ENCODE data around the gene S100A4.
"Not testable (repeated sequence)": the region's sequence is repeated elsewhere in the genome, so short reads cannot be mapped to it uniquely, and the experiment has no call there.

The S100A4 gene

DNA sequence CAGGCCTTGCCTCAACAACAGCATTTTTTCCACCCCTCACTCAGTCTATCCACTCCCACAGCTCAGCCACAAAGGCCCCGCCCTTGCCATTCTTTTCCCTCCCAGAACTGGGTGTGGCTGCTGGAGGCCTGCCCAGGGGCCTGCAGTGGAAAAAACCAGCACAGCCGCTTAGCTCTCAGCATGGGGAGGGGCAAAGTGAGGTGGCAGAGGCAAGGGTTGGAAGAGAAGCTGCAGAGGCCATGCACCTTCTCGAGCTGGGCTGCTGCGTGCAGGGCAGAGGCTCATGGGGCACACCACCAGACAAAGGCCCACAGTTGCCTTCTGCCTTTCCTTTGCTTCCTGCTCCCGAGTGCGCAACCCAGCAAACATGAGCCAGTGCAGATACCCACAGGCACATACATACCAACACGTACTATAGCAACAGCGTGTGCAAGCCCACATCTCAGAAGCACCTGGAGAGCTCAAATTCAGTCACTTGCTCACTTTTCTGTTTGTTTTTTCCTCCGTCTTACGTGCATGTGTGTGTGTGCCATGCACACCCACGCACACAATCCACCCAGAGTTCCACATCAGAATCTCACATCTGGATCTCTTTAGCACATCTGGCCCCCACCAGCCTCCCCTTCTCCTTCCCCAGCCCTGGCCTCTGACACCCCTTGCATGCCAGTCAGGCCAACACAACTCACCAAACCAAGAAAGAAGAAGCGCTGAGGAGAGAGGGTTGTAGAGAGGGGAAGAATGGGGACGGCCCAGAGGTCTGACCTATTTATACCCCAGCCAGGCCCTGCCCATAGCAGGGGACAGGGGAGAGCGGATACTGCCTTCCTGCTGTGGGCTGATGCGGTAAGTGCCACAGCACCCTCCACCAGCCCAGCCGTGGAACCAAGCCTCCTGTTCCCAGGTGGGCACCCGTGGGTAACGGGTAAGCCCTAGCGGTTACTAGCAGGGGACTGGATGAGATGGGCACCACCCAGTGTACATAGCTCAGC lies at the start of gene S100A4:
S100A4 (minus strand) TSS at position 740 of the 989 bp plus-strand sequence. CDS start 1,012 bp downstream, outside the sequence.
- DNase-seq (ENCODE audit: low read depth), result peak; percentile 80

DNA sequence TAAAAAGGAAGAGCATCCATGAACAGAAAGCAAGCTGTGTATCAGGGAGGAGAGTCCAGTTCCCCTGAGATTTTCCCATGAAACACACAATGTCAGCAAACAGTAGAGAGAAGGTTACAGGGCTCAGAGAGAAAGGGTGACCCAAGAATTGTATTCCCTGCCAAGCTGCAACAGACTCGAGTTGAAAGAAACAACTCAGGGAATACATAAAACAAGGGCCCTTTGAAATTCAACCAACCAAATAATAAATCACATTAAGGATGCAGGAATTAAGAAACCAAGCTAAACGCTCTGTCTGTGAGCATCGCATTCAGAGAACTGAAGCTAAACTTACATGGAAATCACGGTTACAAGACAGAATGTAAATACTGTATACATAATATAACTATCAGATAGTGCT lies 47.1 kb upstream of the S100A4 start:
- DNase-seq (ENCODE audit: low read depth), result no peak

DNA sequence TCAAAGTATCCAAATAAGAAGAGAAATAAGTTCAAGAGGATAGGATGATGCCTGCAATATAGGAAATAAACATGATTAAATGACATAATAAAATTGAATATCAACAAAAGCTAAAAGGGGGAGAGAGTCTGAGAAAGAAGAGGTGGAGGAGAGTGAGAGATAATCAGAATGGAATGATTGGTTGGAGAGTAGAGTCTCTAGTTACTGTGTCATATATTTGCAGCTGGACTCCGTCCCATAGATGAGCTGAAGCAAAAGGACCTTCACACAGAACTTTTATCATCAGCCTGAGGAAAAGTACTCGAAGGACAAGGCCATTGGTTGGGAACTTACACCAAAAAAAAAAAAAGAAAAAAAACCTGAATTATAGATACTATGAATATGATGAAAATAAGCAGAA lies 42.9 kb upstream of the S100A4 start:
- DNase-seq (ENCODE audit: low read depth), result no peak

- not testable (repeated sequence) for DNase-seq (ENCODE audit: low read depth)
Measured at GRCh38 chr1:153588033-153588432, 42.4 kb upstream of the S100A4 start.

DNA sequence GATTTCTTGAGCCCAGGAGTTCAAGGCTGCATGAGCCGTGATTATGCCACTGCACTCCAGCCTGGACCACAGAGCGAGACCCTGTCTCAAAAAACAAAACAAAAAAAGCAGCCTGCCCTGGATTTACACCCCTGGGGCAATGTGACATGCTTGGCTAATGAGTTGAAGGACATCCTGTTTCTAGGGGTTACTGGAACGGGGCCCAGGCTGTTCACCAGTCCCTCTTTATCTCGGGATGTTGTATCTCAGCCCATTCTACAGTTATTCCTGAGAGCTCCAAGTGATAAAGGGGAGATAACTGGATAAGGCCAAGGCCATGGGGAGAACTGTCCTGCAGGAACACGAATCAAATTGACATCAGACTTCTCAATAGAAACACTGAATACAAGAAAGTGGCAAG lies 41.7 kb upstream of the S100A4 start:
- no peak for DNase-seq (ENCODE audit: low read depth)

GRCh38 chr1:153586347-153586746 lies 40.7 kb upstream of the S100A4 start:
- DNase-seq (ENCODE audit: low read depth), result no peak

GRCh38 chr1:153585006-153585405 lies 39.4 kb upstream of the S100A4 start:
- DNase-seq (ENCODE audit: low read depth), result no peak

DNA sequence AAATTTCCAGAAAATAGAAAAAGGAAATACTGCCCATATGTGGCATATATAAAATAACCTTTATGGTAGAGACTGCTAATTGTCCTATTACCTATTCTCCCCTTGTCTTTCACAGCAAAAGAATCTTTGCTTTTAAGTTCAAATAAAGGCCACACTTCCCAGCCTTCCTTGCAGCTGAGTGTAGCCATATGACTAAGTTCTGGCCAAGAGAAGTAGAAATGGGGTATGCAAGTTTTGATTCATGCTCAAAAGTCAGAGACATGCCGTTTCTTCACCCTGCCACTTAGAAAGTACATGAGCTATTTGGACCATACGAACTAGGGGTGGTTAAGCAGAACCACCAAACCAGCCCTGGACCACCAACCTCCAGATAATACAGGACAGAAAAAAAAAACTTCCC lies 38.4 kb upstream of the S100A4 start:
- DNase-seq (ENCODE audit: low read depth), result no peak

GRCh38 chr1:153583514-153583913 lies 37.9 kb upstream of the S100A4 start:
- not testable (repeated sequence) for DNase-seq (ENCODE audit: low read depth)

- DNase-seq (ENCODE audit: low read depth), result not testable (repeated sequence)
Measured at GRCh38 chr1:153582836-153583235, 37.2 kb upstream of the S100A4 start.

GRCh38 chr1:153578936-153579335 lies 33.3 kb upstream of the S100A4 start:
- no peak for DNase-seq (ENCODE audit: low read depth)

- no peak for DNase-seq (ENCODE audit: low read depth)
Measured at GRCh38 chr1:153578490-153578889, 32.9 kb upstream of the S100A4 start.

DNA sequence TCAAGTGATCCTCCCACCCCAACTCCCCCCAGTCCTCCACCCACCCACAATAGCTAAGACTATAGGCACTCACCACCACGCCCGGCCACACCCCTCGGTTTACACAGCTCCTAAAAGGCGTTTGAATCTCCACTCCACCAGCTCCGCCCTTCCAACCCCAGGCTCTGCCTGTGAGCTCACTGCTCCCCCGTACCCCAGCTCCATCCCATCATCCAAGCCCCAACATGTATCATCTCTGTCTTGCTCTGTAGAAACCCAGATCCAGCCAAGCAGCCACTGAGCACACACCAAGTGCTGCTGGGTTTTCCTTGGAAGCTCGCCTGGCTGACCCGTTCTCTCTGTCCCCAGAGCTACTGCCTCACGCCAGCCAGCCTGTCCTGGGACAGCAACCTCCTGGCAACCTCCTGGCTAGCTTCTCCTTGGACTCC lies 32.0 kb upstream of the S100A4 start:
- no peak for DNase-seq (ENCODE audit: low read depth)

DNA sequence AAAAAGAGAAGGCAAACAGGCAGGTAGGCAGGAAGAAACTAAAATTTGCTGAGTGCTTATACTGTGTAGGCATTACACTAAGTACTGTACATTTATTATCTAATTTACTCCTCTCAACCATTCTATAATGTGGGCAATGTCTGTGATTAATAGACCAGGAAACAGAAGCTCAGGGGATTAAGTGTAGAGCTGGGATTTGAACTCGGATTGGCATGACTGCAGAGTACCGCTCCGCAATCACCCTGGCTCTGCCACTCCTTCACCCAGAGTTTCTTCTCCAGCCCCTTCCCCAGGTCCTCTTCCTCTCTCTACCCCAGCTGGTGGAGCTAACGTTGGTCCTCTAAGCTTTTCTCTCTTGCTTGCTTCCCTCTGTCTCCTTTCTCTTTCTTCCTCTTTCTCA lies 31.5 kb upstream of the S100A4 start:
- no peak for DNase-seq (ENCODE audit: low read depth)

DNA sequence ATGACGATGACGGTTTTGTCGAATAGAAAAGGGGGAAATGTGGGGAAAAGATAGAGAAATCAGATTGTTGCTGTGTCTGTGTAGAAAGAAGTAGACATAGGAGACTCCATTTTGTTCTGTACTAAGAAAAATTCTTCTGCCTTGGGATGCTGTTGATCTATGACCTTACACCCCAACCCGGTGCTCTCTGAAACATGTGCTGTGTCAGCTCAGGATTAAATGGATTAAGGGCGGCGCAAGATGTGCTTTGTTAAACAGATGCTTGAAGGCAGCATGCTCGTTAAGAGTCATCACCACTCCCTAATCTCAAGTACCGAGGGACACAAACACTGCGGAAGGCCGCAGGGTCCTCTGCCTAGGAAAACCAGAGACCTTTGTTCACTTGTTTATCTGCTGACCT lies 29.9 kb upstream of the S100A4 start:
- DNase-seq (ENCODE audit: low read depth), result not testable (repeated sequence)

DNA sequence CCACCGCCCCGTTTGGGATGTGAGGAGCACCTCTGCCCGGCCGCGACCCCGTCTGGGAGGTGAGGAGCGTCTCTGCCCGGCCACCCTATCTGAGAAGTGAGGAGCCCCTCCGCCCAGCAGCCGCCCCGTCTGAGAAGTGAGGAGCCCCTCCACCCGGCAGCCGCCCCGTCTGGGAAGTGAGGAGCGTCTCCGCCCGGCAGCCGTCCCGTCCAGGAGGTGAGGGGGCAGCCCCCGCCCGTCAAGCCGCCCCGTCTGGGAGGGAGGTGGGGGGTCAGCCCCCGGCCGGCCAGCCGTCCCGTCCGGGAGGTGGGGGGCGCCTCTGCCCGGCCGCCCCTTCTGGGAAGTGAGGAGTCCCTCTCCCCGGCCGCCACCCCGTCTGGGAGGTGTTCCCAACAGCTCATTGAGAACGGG lies 29.5 kb upstream of the S100A4 start:
- DNase-seq (ENCODE audit: low read depth), result not testable (repeated sequence)

DNA sequence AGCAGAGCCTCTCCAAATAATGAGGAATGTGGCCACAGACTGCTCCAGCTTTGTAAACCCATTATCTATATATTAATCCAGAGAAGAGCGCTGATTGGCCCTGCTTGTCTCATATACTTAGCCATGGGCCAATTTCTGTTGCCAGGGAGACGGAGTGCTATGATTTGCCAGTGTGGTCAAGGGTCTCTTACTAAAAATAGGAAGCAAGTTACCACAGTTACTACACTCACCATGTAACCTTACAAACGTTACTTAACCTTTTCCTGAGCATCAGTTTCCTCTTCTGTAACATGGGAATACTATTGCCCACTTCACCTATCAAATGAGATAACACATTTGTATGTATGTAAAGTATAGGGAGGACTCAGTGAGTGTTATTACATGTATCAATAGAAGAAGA lies 27.7 kb upstream of the S100A4 start:
- no peak for DNase-seq (ENCODE audit: low read depth)

- DNase-seq (ENCODE audit: low read depth), result no peak
Measured at GRCh38 chr1:153572569-153573015, 27.0 kb upstream of the S100A4 start.

- DNase-seq (ENCODE audit: low read depth), result no peak
Measured at GRCh38 chr1:153571706-153572105, 26.1 kb upstream of the S100A4 start.

GRCh38 chr1:153570874-153571273 lies 25.3 kb upstream of the S100A4 start:
- DNase-seq (ENCODE audit: low read depth), result no peak

- no peak for DNase-seq (ENCODE audit: low read depth)
Measured at GRCh38 chr1:153569465-153569864, 23.9 kb upstream of the S100A4 start.

DNA sequence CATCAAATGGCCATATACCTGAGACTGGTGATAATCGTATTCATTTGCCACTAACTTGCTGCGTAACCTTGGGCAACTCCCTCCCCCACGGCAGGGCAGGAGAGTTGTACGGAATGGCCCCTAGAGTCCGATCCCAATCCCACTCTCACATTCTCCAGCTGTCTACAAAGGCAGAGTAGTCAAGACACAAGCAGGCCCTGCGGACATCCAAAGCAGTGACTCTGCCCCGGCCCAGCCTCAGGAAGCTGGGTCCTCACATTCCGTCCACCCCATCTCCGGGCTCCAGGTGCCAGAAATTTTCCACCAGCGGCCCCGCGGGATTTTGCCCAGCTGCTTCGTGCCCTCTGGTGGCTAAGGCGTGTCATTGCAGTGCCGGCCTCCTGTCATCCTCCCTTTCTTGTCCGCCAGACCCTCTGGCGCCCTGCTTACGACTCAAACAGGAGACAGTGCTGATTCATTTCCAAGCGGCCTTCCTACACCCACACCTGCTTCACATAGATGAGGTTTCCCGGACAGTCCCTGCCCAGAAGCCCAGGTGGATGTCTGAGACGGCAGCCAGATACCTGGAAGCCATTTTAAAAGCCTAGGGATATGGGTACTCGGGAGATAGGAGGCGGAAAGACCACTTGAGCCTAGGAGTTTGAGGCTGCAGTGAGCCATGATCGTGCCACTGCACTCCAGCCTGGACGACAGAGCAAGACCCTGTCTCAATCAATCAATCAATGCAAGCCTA lies 22.9 kb upstream of the S100A4 start:
- DNase-seq (ENCODE audit: low read depth), result peak; percentile 69

All from stimulated activated CD8-positive, alpha-beta memory T cell treated with anti-CD3 and anti-CD28 coated beads, Interleukin-15, amount 100 ng/mL, for 1 hour (primary cell).